ENCODE results near the gene BSN.

Gene BSN

GRCh38 chr3:49703956-49704355 is 149.7 kb downstream of the BSN start:
- DNase-seq: no peak
- Histone ChIP-seq H3K4me3 (no peak overlapping the region), H3K27ac (no peak overlapping the region), H3K36me3 (peaks cover 28 to 97% (median 64%) of the 10 kb centered on the region in 3 donors), H3K4me1 (no peaks in the 10 kb centered on the region), H3K9me3 (no peaks in the 10 kb centered on the region), H3K27me3 (no peaks in the 10 kb centered on the region)
- TF ChIP-seq CTCF (IDR thresholded peaks at IDR 0.05): no peak
- intact Hi-C loops (cut with DNase I; ENCODE audit: low total_unique reads): loop anchor here (10.0 kb wide), 1 partner anchor 111 kb away; the partner anchor contains the start of gene UBA7

- Histone ChIP-seq H3K36me3 (peaks cover 28 to 90% (median 59%) of the 10 kb centered on the region in 3 donors), H3K4me3 (no peak overlapping the region), H3K27me3 (no peaks in the 10 kb centered on the region), H3K9me3 (no peaks in the 10 kb centered on the region), H3K27ac (no peak overlapping the region), H3K4me1 (no peaks in the 10 kb centered on the region)
- TF ChIP-seq CTCF (IDR thresholded peaks at IDR 0.05): no peak
- intact Hi-C loops (cut with DNase I; ENCODE audit: low total_unique reads): loop anchor here (10.0 kb wide), 1 partner anchor 110 kb away; the partner anchor contains the start of gene UBA7
- DNase-seq: no peak
Observed at GRCh38 chr3:49704629-49705028, 150.4 kb downstream of the BSN start.

GRCh38 chr3:49705390-49705960 is 151.2 kb downstream of the BSN start:
- TF ChIP-seq CTCF (IDR thresholded peaks at IDR 0.05): no peak
- intact Hi-C loops (cut with DNase I; ENCODE audit: low total_unique reads): loop anchor here (10.0 kb wide), 1 partner anchor 109 kb away; the partner anchor contains the start of gene UBA7
- H3K36me3 ChIP-seq: peaks cover 28 to 81% (median 51%) of the 10 kb centered on the region in 3 donors

GRCh38 chr3:49706456-49707112 is 152.3 kb downstream of the BSN start:
- Histone ChIP-seq H3K27me3 (no peaks in the 10 kb centered on the region), H3K4me3 (no peak overlapping the region), H3K4me1 (no peaks in the 10 kb centered on the region), H3K9me3 (no peaks in the 10 kb centered on the region), H3K27ac (no peak overlapping the region), H3K36me3 (peaks cover 18 to 81% (median 40%) of the 10 kb centered on the region in 3 donors)
- DNase-seq: no peak
- no peak for TF ChIP-seq CTCF (IDR thresholded peaks at IDR 0.05)
- intact Hi-C loops (cut with DNase I; ENCODE audit: low total_unique reads): loop anchor here (10.0 kb wide), 1 partner anchor 108 kb away; the partner anchor contains the start of gene UBA7

More at GRCh38 chr3:49705390-49705960, 151.2 kb downstream of the BSN start:
- Histone ChIP-seq H3K9me3 (no peaks in the 10 kb centered on the region), H3K4me1 (no peaks in the 10 kb centered on the region), H3K27me3 (no peaks in the 10 kb centered on the region), H3K4me3 (no peak overlapping the region), H3K27ac (no peak overlapping the region)
- DNase-seq: no peak

- intact Hi-C loops (cut with DNase I; ENCODE audit: low total_unique reads): loop anchor here (10.0 kb wide), 1 partner anchor 108 kb away; the partner anchor contains the start of gene UBA7
- peaks cover 17 to 80% (median 35%) of the 10 kb centered on the region in 3 donors for H3K36me3 ChIP-seq
- no peak for TF ChIP-seq CTCF (IDR thresholded peaks at IDR 0.05)
- no peaks in the 10 kb centered on the region for H3K27me3 ChIP-seq
- DNase-seq: no peak
- no peak overlapping the region for H3K27ac ChIP-seq
- no peaks in the 10 kb centered on the region for H3K4me1 ChIP-seq
- no peaks in the 10 kb centered on the region for H3K9me3 ChIP-seq
- H3K4me3 ChIP-seq: no peak overlapping the region
Observed at GRCh38 chr3:49707113-49707480, 152.8 kb downstream of the BSN start.

Measured in tibial artery (tissue), 4 donors.